ENCODE results near the gene NMRK1. TPM values are rescaled to one million over a fixed set of nuclear protein-coding genes. Genes with fewer than 3 reads are reported as not detected.

NMRK1 gene
- 18.9 and 36.2 TPM in 2 replicates for total RNA-seq

GRCh38 chr9:75087824-75088645 lies at the start of gene NMRK1, which contains the start of gene OSTF1:
TSS of gene NMRK1 (minus strand) at chr9:75088155. CDS start at chr9:75083115, 5,040 bp downstream.
TSS of gene OSTF1 (plus strand) at chr9:75088514. CDS start at chr9:75088693, 179 bp downstream.

Small RNAs within 50 kb of the gene (small RNA-seq; reads per million reads assigned to genes)
- gene RF02271, result not detected

Other genes with a start within 250 kb of the NMRK1 start
- gene TRPM6, start 200.2 kb downstream of the NMRK1 start, total RNA-seq, result 0.11 and 0.13 TPM in 2 replicates
- 4.1 and 5.8 TPM in 2 replicates for gene C9orf40, start 135.2 kb downstream of the NMRK1 start, total RNA-seq
- 31.2 and 42.0 TPM in 2 replicates for gene CARNMT1, start 59.9 kb downstream of the NMRK1 start, total RNA-seq
- gene OSTF1, start 359 bp upstream of the NMRK1 start, total RNA-seq, result 24.8 and 31.7 TPM in 2 replicates